HL-60/S4 (cell line): ENCODE measurements around the gene TMEM240.

Source experiments
- in situ Hi-C: fragments of 300-500 bp; cut with MboI; formaldehyde crosslinking; loops from 2 replicates; pipeline ENCODE4 v1.14.3; 2022; ENCODE audit warnings: low sequenced_read_pairs

The TMEM240 gene

DNA sequence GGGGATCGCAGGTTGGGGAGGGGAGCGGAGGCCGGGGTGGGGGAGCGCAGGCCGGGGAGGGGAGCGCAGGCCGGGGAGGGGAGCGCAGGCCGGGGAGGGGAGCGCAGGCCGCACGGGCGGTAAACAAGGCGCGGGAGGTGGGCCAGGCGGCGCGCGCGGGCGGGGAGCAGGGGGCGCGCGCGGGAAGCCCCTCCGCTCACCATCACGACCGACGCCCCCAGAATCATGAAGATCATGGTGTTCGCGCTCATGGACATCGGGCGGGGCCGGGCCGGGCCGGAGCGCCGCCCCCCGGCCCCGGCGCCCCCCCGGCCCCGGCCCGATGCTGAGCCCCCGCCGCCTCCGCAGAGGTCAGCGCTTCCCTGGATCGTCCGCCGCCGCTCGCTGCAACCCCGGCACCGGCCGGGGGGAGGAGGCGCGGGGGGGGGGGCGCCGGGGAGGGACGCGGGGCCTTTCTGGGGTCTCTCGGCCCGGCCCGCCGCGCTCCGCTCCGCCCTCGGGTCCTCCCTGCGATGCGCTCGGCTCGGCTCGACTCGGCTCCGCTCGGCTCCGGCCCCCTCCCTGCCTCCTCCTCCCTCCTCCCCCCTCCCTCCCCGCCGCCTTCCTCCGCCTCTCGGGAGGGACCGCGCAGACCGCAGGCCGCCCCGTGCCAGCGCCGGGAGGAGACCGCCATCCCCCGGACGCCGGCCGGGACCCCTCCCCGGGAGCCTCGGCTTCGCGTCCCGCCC is at the start of gene TMEM240:
Gene TMEM240, minus strand, starts transcription at position 535 of the 728 bp plus-strand sequence. Its CDS starts 278 bp downstream, at position 257.
- in situ Hi-C loops: no loop called here

DNA sequence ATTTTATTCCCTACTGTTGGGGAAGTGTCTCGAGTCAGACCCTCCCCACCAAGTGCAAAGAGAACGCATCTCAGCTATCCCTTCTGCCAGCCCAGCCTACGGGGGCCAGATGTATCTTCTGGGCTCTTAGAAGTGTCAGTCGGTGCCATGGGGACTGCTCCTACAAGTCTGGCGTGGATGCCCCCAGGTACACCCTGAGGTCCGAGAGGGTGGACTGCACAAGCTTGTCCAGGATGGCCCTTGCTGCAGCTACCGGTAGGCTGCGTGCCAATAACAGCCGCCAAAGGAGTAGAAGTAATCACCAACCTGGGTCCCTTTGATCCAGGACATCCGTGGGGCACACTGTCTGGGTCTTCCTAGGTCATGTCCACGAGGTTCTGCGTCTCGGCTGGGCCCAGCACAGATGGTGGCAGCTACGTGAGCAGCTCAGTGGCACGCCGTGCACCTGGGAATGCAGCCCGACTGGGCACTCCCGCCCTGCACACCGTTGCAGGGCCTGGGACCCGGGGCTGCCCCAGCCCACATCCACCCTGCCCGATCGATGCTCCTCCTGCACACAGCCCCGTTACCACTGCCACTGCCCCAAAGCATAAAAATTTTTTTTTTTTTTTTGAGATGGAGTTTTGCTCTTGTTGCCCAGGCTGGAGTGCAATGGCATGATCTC is 43.1 kb upstream of the TMEM240 start:
- in situ Hi-C loops: no loop called here

DNA sequence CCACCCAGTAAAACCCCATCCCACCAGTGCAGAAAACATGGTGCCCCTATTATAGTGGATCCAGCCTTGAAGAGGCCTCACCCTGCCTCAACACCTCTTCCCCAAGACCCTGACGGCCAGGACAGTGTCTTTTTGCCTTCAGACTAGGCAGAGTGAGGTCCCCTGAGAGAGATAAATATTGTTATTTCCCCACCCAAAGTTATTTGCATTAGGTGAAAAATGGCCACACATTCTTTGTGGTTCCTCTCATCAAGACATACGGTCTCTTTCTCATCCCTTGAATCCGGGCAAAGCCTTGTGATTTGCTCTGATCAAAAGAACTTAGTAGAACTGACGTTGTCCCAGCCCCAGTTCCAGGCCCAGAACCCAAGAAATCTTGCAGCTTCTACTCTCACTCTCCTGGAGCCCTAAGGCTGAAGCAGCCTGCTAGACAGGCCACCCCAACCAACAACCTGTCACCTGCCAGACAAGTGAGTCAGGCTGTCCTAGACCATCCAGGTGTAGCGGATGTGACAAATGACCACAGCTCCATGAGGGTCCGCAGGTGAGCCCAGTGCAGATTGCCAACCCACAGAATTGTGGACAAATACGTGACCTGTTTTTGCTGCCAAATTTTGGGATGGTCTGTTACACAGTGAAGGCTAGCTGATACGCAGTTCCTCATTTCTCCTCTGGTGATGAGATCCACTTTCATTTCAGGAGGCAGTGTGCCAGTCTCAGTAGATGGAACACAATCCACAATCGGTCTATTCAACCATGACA is 42.3 kb upstream of the TMEM240 start:
- in situ Hi-C loops: no loop called here

DNA sequence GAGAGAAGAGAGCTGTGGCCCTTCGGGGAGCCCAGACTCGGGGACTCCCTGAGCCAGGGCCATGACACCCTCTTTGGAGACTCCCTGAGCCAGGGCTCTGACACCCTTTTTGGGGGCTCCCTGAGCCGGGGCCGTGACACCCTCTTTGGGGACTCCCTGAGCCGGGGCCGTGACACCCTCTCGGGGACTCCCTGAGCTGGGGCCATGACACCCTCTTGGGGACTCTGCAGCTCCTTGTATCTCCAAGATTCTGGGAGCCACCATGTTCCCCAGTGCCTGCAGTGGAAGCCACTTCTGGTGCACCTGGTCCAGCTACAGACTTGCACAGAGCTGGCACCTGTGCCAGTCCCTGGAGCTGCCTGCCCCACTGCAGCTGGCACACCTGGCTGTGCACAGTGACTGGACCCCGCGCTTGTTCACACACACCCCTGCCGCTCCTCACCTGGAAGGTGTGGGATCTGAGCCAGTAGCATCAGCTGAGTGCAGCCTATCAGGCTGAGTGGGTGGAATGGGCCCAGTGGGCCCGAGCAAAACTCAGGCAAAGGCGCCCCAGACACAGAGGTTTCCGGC is 38.0 kb upstream of the TMEM240 start:
- in situ Hi-C loops: no loop called here

DNA sequence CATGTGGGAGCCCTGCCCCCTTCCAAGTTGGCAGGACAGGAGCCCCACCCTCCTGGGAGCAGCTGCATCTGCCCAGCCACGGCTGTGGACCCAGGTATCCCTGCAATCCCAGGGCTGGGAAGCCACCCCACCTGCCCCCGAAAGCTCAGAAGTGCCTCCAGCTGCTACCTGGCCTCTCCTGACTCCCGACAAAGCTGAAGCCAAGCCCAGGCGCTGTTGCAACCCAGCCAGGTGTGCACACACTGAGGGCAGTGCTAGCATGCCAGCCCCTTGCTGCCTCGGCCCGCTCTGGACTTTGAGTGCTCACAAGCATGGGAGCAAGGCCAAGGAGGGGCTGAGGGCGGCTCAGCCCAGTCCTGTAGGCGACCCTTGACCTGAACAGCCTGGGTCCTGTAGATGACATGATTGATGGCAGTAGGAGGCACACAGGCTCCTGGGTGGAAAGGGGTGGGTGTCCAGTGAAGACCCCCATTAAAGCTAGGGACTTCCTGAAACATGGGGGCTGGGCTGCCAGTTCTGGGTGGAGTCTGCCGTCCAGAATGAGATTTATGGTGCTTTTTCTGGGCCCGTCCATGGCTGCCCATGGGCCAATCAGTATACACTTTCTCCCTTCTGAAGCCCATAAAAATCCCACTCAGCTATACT is 37.1 kb upstream of the TMEM240 start:
- in situ Hi-C loops: no loop called here

DNA sequence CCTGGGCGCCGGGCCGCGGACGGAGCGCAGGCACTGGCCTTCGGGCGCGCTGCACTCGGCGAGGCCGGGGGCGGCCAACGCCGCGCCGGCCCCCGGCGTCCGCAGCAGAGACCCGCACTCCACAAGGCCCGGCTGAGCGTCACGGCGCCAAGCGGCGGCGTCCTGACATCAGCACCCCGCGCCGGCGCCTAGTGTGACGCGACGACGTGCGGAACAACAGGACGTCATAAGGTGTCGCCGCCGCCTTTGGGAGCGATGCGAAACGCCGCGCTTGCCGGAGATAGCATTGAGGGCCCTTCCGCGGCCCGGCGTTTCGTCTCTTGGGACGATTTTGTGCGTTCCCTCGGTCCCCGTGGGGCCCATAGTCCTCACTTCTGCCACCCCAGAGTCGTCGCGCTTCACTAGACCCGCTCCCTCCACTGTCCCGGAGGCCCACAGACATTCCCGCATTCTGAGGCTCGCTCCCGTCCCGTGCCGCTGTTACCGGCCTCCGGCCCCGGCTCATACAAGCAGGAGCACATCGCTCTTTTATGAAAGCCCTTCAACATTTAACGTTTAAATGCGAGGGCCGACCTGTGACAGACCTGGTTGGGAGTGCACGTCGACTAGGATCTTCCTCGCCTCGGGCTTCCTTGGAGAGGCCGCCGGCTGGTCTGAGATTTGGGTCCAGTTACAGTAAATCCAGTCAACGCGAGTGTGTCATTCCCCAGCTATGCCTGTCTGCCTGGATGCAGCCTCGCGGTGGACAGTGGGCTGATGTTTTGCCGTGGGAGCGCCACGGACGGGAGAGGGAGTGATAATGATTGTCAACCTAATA is 34.5 kb upstream of the TMEM240 start, which contains the start of gene SSU72:
Gene SSU72, minus strand, starts transcription at position 143 of the 817 bp plus-strand sequence. CDS start 306 bp downstream, outside the sequence.
- in situ Hi-C loops: no loop called here

DNA sequence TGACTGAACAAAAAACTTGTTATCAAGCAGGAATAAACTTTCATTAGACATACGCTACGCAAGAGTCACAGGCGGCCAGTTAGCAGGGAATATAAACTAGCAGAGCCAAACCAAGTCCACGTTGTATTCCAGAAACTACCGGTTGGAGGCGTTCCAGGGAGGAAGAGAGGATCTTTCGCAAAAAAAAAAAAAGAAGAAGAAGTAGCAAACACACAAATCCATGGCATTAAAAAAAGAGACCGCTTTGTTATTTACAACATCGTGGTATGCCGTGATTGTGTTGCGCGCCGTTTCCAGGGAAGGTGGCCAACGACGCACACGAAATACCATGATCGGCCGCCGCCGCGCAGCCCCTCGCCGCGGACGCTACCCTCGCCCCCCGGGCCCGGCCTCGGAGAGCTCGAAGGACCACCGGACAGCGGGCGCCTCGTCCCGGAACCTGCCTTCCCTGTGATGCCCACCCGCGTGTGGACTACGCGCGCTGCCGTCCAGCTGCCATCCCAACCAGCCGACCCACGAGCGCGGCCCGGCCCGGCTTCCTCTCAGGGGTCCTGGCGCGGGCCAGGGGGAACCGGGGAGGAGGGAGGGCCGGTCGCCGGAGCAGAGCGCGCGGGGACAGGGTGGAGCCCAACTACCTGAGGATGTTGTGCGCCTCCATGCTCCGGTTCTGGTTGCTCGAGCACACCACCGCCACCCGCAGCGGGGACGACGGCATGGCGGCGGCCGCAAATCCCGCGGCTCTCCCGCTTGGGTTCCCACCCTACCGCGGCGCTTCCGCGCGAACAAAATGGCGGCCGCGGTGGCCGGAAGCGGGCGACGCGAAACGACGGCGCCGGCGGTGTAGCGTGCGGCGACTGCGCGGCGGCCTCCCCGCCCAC is 33.7 kb upstream of the TMEM240 start:
- in situ Hi-C loops: no loop called here

DNA sequence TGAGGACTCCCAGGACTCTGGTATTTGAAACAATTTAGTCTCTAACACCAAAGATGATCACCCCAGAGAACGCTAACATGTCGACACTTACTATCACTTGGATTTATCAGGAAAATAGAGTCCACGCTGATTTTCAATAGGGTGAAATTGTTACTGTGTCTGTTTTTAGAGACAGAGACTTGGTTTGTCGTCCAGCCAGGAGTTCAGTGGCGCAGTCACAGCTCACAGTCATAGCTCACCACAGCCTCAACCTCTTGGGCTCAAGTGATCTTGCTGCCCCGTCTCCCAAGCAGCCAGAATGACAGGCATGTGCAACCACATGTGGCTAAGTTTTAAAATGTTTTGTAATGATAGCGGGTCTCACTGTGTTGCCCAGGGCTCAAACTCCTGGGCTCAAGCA is 28.9 kb upstream of the TMEM240 start:
- in situ Hi-C loops: no loop called here

DNA sequence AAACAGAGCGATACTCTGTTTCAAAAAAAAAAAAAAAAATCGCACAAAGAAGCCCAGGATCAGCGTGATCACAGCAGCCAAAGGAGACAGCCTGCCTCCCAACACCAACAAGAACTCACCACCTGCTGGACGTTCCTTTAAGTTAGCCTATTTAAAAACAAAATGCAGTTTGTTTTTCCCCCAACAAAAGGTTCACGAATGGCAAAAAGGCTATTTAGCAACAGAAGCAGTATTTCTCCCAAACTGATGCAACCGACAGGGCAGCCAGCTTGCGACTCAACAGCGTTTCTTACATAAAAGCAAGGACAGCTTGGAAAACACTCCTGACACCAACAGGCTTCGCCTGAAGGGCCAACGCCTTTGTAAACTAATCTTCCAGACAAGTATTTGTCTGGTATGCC is 27.5 kb upstream of the TMEM240 start:
- in situ Hi-C loops: no loop called here

DNA sequence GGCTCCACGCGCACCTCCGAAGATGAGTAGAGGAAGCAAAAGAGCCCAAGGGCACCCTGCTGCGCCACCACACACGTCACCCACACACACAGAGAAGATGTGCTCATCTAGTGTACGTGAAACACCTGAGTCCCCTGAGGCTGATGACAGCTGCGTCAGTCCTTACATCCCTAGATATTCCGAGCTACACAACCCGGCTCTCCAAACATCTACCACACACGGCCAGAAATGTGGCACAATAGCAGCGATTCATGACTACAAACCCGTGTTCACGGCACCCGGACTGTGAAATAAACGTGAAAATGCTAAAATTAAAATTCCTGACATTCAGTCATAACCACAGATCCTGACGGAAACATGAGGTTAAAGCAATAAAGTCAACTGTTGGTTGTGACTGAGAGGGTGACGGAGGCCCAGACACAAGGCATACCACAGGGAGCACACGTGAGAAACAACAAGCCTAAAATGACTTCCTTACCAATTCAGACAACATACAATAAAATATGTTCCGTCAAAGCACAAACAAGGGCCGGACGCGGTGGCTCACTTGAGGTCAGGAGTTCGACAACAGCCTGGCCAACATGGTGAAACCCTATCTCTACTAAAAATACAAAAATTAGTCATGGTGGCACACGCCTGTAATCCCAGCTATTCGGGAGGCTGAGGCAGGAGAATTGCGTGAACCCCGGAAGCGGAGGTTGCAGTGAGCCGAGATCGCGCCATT is 26.9 kb upstream of the TMEM240 start:
- in situ Hi-C loops: no loop called here

DNA sequence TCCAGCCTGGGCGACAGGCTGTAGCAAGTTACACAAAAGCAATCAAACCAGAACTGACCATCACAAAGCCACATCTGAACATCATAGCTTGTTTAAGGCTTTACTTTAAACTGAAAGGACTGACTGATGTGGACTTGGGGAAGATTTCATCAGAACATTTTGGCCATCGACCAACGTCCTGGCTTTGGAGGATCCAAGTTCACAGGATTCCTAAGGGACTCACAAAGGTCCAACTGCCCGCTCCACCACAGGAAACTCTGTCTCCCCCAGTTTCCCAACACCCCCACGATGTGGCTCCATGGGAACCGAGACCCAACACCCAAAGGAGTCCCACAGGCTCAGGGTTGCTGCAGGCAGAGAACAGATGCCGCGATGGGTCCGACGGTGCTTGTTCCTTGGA is 24.9 kb upstream of the TMEM240 start:
- in situ Hi-C loops: no loop called here

DNA sequence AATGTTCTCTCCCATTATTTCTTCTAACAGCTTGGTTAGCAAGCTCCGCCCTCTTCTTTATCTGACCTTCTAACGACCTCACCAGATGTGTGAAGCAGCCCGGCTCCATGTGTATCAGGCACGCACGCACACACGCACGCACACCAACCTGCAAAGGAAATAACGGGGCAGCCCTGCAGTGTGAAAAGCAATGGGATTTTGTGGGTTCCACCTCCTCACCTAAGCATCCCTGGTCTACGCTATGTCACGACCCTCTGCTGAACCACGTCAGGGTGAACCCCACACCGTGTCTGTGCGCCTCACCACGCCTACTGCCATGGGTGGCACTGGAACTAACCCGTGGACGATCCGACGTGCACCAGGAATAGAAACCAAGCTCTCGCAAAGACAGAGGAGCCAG is 23.8 kb upstream of the TMEM240 start:
- in situ Hi-C loops: no loop called here

DNA sequence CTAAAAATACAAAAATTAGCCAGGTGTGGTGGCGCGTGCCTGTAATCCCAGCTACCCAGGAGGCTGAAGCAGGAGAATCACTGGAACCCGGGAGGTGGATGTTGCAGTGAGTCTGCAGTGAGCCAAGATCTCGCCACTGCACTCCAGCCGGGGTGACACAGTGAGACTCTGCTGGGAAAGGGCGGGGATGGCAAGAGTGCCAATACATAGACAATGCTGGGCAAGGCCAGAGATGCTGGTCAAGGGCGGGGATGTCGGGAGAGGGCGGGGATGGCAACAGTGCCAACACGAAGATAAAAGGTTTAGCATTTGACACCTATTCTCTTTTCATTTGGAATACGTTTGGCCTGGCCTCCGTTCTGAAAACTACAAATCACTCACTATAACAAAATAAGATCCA is 23.3 kb upstream of the TMEM240 start:
- in situ Hi-C loops: no loop called here

DNA sequence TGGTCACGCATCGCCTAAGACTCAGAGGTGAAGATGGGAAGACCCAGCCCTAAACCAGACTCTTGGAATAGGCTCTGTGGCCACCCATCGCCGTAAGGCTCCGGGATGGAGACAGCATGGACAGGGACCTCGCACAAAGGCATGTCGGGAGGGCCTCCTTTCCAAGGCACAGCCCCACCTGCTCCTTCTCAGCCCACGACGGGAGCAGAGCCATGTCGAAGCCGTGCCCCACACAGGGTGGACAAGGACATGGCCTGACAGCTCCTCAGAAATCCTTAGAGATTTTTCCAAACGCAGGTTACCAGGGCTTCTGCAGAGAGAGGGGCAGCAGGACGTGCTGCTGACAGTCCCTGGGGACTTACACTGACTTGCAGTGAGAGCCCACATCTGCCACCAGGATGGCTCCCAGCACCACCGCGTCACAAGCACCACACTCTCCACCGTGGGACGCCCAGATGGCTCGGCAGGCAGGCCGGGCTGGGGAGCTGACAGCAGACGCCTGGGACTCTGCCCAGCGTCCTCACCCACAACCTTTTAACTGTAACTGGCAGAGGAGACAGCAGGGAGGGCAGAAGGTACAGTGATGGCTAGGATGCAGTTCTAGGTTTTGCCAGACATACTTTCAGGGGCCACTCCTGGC is 22.3 kb upstream of the TMEM240 start:
- in situ Hi-C loops: no loop called here

DNA sequence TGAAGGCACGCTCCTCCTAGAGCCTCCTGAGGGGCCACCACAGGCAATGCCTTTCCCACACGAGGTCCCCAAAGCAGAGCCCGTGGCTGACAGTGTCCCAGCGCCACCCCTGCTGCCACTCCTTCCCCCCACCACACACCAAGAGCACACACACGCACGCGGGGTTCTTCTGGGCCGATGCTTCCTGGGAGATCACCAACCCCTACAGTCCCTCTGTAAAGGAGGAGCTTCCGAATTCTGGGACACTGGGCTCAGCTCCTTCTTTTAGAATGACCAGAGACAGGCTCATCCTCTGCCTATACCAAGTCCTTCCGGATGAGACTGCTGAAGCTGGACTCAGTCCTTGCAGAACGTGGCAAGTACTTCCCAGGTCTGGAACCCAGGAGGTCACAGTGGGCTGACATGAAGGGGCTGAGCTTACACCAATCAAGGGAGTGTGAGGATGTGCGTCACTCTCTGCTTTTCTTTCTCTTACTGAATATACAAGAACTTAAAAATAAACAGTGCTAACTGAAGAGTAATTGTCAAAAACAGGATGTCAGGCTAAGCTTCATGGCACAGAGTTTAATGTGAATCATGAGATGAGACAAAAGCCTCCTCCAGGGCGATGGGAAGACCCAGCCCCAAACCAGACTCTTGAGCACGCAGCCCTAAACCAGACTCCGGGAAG is 21.5 kb upstream of the TMEM240 start:
- in situ Hi-C loops: no loop called here

DNA sequence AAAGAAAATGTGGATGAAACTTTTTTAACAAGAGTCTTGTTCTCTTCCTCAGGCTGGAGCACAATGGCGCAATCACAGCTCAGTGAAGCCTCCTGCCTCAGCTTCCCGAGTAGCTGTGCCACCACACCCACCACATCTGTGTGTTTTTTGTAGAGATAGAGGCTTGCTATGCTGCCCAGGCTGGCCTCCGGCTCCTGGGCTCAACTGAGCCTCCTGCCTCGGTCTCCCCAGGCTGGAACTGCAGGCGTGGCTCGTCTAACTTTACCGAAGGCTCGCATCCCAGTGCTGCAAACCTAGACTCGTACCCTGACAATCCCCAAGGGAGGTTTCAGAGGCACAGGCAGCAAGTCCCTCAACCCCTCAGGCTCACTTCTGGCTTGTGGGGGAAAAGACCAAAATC is 19.8 kb upstream of the TMEM240 start:
- in situ Hi-C loops: no loop called here

DNA sequence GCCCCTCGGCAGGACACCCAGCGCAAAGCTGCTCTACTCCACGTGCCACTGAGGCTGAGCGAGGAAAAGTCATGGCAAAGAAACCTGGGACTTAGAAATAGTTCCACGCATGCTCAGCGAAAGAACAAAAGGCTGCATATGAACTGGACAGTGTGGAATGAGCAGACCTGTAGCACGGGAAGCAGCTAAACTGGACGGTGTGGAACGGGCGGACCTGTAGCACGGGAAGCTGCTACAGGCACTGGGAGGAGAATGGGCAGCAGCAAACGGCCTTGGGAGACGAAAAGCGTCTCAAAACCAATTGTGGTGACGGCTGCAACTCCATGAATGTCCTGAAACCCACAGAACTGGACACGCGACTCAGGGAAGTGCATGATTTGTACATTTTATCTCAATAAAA is 18.6 kb upstream of the TMEM240 start:
- in situ Hi-C loops: no loop called here
